Kidney tubule cell (primary cell): Measurements from ENCODE around the gene BTBD1.

ENCODE experiments used
- DNase-seq: peaks from one replicate; pipeline ENCODE4 v3.0.0-alpha.2; 2018; ENCODE audit warnings: low spot score

Gene BTBD1

DNA sequence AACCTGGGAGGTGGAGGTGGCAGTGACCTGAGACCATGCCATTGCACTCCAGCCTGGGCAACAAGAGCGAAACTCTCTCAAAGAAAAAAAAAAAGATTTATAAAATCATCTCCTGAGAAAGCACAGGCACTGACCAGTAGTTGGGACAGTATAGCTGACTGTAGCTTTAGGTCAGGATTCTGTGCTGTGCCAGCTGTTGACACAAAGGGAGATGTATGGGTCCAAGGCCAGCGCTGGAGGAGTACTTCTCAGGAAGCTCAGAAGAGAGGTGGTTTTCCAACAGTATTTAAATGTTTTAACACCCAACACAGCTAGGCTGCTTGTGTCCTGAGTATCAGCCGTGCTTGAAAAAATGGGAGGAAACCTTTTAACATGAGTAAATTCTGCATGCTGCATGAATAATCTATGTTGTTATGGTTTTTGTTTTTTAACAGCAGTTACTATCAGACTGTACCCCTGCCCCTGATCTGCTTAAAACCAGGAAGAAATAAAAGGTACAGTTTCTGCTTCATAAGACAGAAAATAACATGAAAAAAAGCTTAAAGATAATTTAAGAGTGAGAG is 74.5 kb downstream of the BTBD1 start:
- DNase-seq, result no peak

DNA sequence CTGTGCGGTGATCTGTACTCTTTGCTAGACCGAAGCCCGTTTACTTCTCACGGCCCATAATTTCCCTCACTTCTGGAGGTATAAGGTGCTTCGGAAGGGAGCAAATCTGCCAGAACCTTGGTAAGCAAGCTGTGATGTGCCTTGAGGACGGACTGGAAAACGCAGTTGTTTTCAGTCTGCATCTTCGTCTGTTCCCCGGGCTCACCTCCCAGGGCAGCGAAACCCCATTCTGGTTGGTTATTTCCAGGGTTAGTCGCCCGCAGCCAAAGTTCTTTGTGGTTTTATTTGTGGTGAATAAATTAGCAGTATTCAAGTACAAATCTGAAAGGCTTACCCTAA is 80.6 kb downstream of the BTBD1 start:
- DNase-seq, result no peak

DNA sequence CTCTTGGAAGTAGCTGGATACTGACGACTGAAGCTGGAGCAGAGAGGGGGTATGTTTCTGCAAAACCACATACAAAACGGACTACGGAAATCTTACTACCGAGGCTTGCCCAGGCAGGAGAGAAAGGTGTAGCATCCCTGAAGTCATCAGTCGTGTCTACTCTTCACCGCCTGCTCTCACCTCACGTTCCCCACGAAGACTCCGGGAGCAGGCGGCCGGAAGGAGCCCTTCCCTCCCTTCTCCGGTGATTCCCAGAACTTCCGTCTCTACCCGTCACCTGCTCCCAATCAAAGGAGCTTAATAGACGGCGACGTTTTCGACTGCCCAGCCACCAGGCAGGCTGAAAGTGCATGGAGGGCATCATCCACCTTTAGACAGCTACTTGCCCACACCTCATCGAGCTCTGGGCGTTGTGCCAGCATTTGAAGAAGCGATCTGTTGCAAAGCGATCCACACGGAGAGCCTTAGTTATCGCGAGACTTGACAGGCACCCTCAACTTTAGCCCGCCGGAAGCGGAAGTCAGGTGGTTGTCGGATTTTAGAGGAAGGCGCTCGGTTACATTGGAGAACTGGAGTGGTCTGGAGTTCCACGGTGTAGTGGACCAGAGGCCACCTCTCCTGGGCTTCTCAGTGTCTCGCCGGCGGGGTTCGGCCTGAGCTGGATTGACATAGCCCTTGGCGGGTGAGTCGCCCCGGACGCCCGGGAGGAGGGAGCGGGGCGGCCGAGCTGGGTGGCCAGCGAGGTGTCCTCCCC is 81.2 kb downstream of the BTBD1 start, which contains the start of gene RAMAC:
TSS of gene RAMAC (plus strand) at position 523 of the 754 bp plus-strand sequence. CDS start 2,809 bp downstream, outside the sequence.
- DNase-seq, result peak; percentile 98

DNA sequence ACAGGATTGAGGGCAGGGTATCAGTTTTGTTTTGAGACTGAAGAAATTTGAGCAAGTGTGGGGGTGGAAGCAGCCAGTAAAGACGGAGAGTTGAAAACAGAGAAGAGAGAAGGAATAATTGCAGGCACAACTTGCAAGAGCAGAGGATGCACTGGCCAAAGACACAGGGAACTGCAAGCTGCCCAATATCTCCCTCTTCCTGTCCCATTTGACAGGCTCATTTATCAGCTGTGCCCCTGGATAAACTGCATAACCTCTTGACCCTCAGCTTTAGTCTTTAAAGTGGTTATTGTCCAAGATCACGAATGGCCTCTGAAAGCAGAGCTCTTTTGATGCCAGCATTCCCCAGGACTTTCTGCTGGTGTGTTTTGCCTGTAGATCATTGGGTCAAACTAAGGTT is 86.1 kb downstream of the BTBD1 start:
- DNase-seq, result no peak

DNA sequence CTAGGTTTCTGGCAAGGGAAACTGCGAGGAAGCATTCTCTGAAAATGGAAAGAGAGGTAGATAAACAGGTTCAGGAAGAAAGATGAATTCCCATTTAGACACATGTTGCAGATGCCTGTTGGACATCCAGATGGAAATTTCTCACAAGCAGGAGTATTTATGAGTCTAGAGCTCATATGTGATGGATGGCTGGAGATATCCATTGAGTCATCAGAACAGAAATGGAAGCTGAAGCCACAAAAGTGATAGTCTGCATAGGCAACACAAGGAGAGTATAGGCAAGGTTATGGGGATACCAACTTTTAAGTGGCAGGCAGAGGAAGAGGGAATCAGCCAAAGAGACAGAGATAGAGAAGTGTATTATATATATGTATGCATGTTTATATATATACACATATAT is 87.3 kb downstream of the BTBD1 start:
- DNase-seq, result peak; percentile 37

DNA sequence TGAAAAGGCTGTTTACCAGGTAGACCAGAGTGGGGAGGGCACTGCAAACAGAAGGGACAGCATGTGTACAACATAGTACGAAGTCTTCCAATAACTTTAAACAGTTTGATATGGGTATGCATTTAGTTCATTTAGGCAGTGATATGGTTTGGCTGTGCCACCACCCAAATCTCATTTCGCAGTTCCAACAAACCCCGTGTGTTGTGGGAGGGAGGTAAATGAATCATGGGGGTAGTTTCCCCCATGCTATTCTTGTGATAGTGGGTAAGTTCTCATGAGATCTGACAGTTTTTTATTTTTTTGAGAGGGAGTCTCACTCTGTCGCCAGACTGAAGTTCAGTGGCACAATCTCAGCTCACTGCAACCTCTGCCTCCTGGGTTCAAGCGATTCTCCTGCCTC is 88.6 kb downstream of the BTBD1 start:
- no peak for DNase-seq

DNA sequence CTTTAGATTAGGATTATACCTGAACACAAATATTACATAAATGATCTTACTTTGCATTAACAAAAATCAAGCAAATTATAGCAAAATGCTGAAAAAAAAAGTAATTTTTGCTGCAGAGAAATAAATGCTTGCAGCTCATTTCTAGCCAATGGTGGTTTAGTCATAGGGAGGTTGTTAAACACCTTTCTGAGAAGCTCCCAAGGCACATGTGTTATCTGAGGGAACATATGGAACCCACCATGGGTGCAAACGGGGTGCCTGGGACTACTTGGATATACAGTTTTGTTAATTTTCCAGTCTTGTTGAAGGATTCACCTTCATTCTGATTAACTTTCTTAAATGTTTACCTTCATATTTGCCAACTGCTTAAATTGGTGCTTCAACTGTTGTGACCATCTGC is 90.0 kb downstream of the BTBD1 start:
- DNase-seq, result no peak

DNA sequence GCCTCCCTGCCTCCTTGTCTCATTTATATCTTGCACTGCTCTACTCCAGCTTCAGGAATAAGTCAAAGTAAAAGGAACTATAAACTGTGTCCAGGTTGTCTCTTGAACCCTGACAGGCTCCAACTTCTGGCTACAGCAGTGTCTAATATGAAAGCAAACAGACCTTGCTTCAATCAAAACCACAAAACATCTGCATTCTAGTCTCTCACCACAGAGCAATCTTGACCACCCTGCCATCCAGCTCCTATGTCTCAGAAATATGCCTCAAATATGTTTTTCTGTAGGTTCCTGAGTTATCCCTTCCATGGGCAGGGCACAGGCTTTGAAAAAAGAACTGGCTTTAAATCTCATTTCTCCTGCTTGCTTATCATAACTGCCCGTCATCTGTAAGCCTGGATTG is 94.1 kb downstream of the BTBD1 start:
- no peak for DNase-seq

DNA sequence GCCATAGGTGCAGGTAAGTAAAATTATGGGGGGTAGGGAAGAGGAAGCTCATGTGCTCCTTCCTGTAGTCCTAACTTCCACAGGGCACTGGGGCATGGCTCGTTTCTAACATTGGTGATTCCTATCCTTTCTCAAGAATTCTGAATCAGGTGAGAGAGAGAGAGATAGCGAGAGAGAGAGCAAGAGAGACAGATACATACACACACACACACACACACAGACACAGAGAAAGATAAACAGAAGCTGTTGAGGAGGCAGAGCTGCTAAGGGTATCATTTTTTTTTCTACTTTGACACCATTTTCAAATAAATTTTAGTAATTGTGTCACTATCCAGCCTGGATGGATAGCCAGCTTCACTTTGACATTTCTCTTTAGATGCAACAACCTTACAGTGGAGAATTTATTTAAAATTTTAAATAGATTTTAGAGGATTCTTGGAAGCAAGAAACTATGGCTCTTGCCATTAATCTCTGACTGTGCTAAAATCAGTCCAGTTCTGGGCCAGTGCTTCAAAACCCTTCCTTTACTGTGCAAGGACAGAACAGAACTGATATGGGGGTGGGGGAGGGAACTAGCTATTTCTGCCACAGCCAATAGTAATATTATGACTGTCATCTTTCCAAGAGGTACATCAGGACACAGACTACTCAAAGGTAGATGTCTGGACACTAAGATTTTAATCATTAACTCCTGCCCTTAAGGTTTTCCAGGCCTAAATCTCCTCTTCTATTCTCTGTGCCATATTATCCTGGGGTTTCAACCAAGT is 95.7 kb downstream of the BTBD1 start:
- DNase-seq, result no peak

DNA sequence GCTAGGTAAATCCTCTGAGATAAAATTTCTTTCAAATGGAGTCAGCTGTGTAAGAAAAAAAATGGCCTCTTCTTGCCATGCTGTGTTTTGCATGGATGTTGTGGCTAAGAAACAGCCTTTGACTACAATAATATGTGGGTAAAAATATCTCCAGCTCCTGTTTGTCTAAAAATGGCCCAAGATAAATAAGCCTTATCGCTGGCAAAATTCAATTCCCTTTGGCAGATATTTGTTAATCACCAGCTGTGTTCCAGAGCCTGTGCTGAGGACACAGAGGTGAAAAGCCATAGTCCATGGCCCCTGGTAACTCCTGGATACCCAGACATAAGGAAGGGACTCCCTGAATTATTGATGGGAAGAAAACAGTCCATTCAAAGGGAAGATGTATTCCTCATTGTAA is 96.4 kb downstream of the BTBD1 start:
- DNase-seq, result no peak

DNA sequence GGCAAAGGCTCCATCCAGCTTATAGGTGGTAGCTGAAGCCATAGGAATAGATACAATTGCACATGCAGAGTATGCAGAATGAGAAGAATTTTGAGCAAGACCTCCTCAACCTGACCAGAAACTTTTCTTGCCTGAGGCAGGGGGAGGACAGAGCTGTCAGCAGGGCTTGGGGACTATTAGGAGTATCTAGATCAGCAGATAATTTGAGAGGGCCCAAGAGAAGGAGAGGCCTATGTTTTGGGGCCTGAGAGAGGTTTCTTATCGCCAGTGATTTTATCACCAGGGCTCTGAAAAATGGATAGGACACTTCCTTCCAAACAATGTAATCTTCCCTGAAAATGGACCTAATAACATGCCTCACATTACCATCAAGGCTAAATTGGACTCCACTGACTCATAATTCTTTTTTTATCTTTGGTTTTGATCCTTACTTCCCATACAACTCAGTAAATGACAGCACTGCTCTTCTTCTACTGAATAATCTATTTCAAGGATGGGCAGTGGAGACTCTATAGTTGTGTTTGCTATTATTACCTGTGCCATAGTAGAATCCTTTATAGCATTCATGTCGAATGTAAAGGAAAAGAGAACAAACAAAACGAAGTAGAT is 96.9 kb downstream of the BTBD1 start:
- no peak for DNase-seq

DNA sequence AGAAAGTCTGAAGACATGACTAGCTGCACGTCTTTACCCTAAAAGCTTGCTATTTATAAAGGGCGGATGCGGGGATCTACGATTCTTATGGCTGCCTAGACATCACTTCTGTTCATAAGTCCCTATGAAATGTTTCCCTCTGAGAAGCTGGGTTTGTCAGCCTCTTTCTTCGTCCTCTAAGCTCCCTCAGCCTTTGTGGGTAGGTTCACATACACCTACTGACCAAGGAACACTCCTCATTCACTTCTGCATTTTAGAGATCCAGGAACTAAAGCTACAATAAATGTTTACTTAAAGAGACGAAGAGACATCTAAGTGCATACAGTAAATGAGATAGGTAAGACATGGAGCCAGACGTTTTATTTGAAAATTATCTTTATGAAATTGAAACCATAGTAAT is 97.7 kb downstream of the BTBD1 start:
- no peak for DNase-seq

DNA sequence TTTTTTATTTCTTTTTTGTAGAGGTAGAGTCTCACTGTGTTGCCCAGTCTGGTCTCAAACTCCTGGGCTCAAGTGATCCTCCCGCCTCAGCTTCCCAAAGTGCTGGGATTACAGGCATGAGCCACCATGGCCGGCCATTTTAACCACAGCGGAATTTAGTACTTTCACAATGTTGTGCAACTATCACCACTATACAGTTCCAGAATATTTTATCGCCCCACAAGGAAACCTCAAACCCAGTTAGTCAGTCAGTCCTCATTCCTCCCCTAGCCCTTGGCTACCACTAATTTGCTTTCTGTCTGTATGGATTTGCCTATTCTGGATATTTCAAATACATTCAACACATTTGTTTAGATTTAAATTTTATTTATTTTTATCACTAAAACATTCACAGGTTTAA is 99.0 kb downstream of the BTBD1 start:
- no peak for DNase-seq

DNA sequence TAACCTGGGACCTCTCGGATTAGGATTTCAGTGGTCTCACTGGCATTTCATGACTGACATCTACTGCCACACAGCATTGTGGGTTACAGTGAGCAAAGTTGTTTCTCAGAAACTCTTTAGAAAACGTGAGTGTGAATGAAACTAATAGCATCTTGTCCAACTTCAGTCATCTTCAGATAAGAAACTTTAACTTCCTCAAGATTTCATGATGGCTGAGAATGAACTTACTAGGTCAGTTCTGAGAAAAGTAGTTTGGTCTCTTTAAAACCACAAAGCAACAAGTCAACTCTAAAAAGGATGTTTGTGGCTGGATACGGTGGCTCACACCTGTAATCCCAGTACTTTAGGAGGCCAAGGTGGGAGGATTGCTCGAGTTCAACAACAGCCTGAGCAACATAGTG is 100.4 kb downstream of the BTBD1 start:
- DNase-seq, result no peak
